ENCODE measurements around the gene RASGEF1C. TPM values are rescaled to one million over a fixed set of nuclear protein-coding genes. Genes with fewer than 3 reads are reported as not detected.

RASGEF1C gene
- total RNA-seq, 5 donors from 2014 or later (not counting 1 experiment from before 2014, with no cell fraction given): not detected

GRCh38 chr5:180056153-180056552 lies 152.9 kb downstream of the RASGEF1C start:
- peaks cover 3 to 13% (median 6%) of the 10 kb centered on the region in 3 donors for H3K4me1 Mint-ChIP-seq
- H3K36me3 Mint-ChIP-seq: peaks cover 3% of the 10 kb centered on the region
- DNase-seq (no peak), ATAC-seq (replicated peaks in 1 of 4) (no peak)
- ChIA-PET POLR2A (no interaction called here), CTCF (no interaction called here)
- Histone ChIP-seq H3K4me1 (ENCODE audit: control insufficient read depth in 1 of 2, extremely low read depth in 1 of 2, insufficient read depth in 2 of 2, low read length in 2 of 2) (no peaks in the 10 kb centered on the region), H3K27me3 (replicated peaks in 1 of 2; ENCODE audit: control insufficient read depth in 2 of 2, extremely low read depth in 1 of 2, insufficient read depth in 2 of 2, low read length in 1 of 2) (no peaks in the 10 kb centered on the region), H3K4me3 (ENCODE audit: control insufficient read depth in 1 of 2, extremely low read depth in 1 of 2, low read length in 1 of 2) (no peak overlapping the region), H3K36me3 (ENCODE audit: control insufficient read depth in 2 of 2, extremely low read depth in 1 of 2, insufficient read depth in 1 of 2, low read length in 1 of 2) (peaks cover 0 to 2% of the 10 kb centered on the region in 2 donors), H3K27ac (ENCODE audit: low read length) (no peak overlapping the region), H3K9me3 (no peaks in the 10 kb centered on the region)
- H3K27me3 Mint-ChIP-seq: no peaks in the 10 kb centered on the region
- no CpG with 5 or more reads among the region's 1 CpG for WGBS (ENCODE audit: insufficient coverage)
- no peak overlapping the region for H3K27ac Mint-ChIP-seq
- H3K4me3 Mint-ChIP-seq: no peak overlapping the region
- no peaks in the 10 kb centered on the region for H3K9me3 Mint-ChIP-seq

DNA sequence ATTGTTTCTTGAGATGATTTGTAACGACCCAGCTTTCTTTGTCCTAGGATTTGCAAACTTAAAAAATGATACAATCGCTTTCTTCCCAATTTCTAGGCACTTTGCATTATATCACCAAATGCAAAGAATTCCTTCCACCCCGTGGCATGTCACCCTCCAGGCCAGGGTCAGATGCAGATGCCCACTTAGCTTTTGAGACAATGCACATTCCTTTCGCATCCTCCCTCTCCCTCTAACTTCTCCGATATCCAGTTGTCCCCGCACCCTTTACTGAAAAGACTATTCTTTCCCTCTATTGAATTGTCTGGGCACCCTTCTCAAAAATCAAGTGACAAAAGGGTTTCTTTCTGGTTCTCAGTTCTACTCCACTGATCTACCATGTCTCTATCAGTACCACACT lies 154.8 kb downstream of the RASGEF1C start:
- Histone ChIP-seq H3K27ac (ENCODE audit: low read length) (no peak overlapping the region), H3K4me1 (ENCODE audit: control insufficient read depth in 1 of 2, extremely low read depth in 1 of 2, insufficient read depth in 2 of 2, low read length in 2 of 2) (no peaks in the 10 kb centered on the region), H3K27me3 (replicated peaks in 1 of 2; ENCODE audit: control insufficient read depth in 2 of 2, extremely low read depth in 1 of 2, insufficient read depth in 2 of 2, low read length in 1 of 2) (no peaks in the 10 kb centered on the region), H3K4me3 (ENCODE audit: control insufficient read depth in 1 of 2, extremely low read depth in 1 of 2, low read length in 1 of 2) (no peak overlapping the region), H3K36me3 (ENCODE audit: control insufficient read depth in 2 of 2, extremely low read depth in 1 of 2, insufficient read depth in 1 of 2, low read length in 1 of 2) (peaks cover 0 to 2% of the 10 kb centered on the region in 2 donors), H3K9me3 (no peaks in the 10 kb centered on the region)
- POLR2A ChIA-PET: no interaction called here
- H3K4me1 Mint-ChIP-seq: peaks cover 9 to 15% (median 10%) of the 10 kb centered on the region in 3 donors
- ATAC-seq (replicated peaks in 1 of 4): no peak
- DNase-seq: no peak
- no peak overlapping the region for H3K4me3 Mint-ChIP-seq
- H3K9me3 Mint-ChIP-seq: no peaks in the 10 kb centered on the region
- H3K27me3 Mint-ChIP-seq: no peaks in the 10 kb centered on the region
- H3K27ac Mint-ChIP-seq: no peak overlapping the region
- WGBS (ENCODE audit: insufficient coverage): 91% methylated on average over 5 of the region's 6 CpGs
- H3K36me3 Mint-ChIP-seq: peaks cover 3% of the 10 kb centered on the region
- CTCF ChIA-PET: no interaction called here

GRCh38 chr5:180053061-180053602 lies 155.9 kb downstream of the RASGEF1C start:
- H3K4me1 Mint-ChIP-seq: peaks cover 7 to 15% (median 10%) of the 10 kb centered on the region in 3 donors
- Histone ChIP-seq H3K27me3 (replicated peaks in 1 of 2; ENCODE audit: control insufficient read depth in 2 of 2, extremely low read depth in 1 of 2, insufficient read depth in 2 of 2, low read length in 1 of 2) (no peaks in the 10 kb centered on the region), H3K27ac (ENCODE audit: low read length) (no peak overlapping the region), H3K4me3 (ENCODE audit: control insufficient read depth in 1 of 2, extremely low read depth in 1 of 2, low read length in 1 of 2) (no peak overlapping the region), H3K4me1 (ENCODE audit: control insufficient read depth in 1 of 2, extremely low read depth in 1 of 2, insufficient read depth in 2 of 2, low read length in 2 of 2) (no peaks in the 10 kb centered on the region), H3K36me3 (ENCODE audit: control insufficient read depth in 2 of 2, extremely low read depth in 1 of 2, insufficient read depth in 1 of 2, low read length in 1 of 2) (peaks cover 0 to 2% of the 10 kb centered on the region in 2 donors), H3K9me3 (no peaks in the 10 kb centered on the region)
- no peaks in the 10 kb centered on the region for H3K9me3 Mint-ChIP-seq
- peaks cover under 1% of the 10 kb centered on the region for H3K36me3 Mint-ChIP-seq
- DNase-seq: no peak
- H3K4me3 Mint-ChIP-seq: no peak overlapping the region
- WGBS (ENCODE audit: insufficient coverage): 95% methylated on average over 4 of the region's 8 CpGs
- no peak overlapping the region for H3K27ac Mint-ChIP-seq
- no peak for ATAC-seq (replicated peaks in 1 of 4)
- CTCF ChIA-PET: no interaction called here
- no peaks in the 10 kb centered on the region for H3K27me3 Mint-ChIP-seq
- POLR2A ChIA-PET: no interaction called here

DNA sequence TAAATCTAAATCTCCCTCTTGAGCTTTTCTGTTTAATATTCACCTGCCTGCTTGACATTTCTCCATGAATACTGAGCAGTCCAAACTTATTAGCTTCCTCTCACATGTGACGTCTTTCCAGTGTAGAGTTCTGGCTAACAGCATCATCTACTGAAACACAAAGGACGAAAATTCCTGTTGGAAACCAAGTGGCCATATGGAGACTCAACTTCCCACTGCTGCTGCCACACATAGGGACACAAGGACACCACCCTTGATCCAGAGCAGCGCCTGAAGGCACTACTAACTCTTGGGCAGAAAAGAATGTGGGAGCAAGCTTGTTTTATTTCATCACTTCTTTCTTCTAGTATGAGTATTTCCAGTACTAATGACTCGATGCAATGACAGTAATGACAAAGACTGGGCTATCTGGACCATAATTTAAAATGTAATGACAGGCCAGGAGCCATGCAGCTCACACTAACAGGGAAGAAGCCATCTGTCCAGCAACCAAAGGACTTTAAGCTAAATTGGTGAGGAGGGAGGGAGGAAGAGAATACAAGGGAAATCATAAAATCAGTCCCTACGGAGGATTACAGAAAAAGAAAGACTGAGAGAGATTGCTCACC lies 156.7 kb downstream of the RASGEF1C start:
- H3K36me3 Mint-ChIP-seq: no peaks in the 10 kb centered on the region
- Histone ChIP-seq H3K4me3 (ENCODE audit: control insufficient read depth in 1 of 2, extremely low read depth in 1 of 2, low read length in 1 of 2) (no peak overlapping the region), H3K36me3 (ENCODE audit: control insufficient read depth in 2 of 2, extremely low read depth in 1 of 2, insufficient read depth in 1 of 2, low read length in 1 of 2) (peaks cover 0 to 2% of the 10 kb centered on the region in 2 donors), H3K27me3 (replicated peaks in 1 of 2; ENCODE audit: control insufficient read depth in 2 of 2, extremely low read depth in 1 of 2, insufficient read depth in 2 of 2, low read length in 1 of 2) (no peaks in the 10 kb centered on the region), H3K4me1 (ENCODE audit: control insufficient read depth in 1 of 2, extremely low read depth in 1 of 2, insufficient read depth in 2 of 2, low read length in 2 of 2) (no peaks in the 10 kb centered on the region), H3K9me3 (no peaks in the 10 kb centered on the region), H3K27ac (ENCODE audit: low read length) (no peak overlapping the region)
- ATAC-seq (replicated peaks in 1 of 4) (no peak), DNase-seq (no peak)
- H3K27me3 Mint-ChIP-seq: no peaks in the 10 kb centered on the region
- H3K9me3 Mint-ChIP-seq: no peaks in the 10 kb centered on the region
- no peak overlapping the region for H3K4me3 Mint-ChIP-seq
- H3K4me1 Mint-ChIP-seq: peaks cover 10 to 15% (median 12%) of the 10 kb centered on the region in 3 donors
- ChIA-PET POLR2A (no interaction called here), CTCF (no interaction called here)
- no peak overlapping the region for H3K27ac Mint-ChIP-seq
- 80% methylated on average over 2 of the region's 5 CpGs for WGBS (ENCODE audit: insufficient coverage)

Other genes starting within 250 kb of the RASGEF1C start
- 10 to 100 TPM; 15.0 to 17.0 (median 16.3) TPM for gene RNF130, start 137.5 kb downstream of the RASGEF1C start, total RNA-seq
- gene MAPK9, start 82.9 kb upstream of the RASGEF1C start, total RNA-seq: 10 to 100 TPM; 28.3 to 35.8 (median 32.5) TPM
- gene GFPT2, start 144.1 kb upstream of the RASGEF1C start, total RNA-seq: 1 to 10 TPM; 1.6 to 3.6 (median 2.0) TPM